Smooth muscle cell (in vitro differentiated cells): ENCODE results near the gene PALM3. TPM values are rescaled to one million over a fixed set of nuclear protein-coding genes. Genes with fewer than 3 reads are reported as not detected.
A peak's percentile ranks its signal among the peaks of the same experiment; 100 is the strongest.

ENCODE experiments used
- DNase-seq: peaks from one replicate; lab custom pipeline; 2025; ENCODE audit not compliant: unreplicated experiment; lab: John Stamatoyannopoulos, UW
- H2AFZ ChIP-seq: fragments of 200-600 bp; sonication (generic); 2 replicates; pipeline ENCODE4 v1.6.0; 2016; ENCODE audit warnings: antibody characterized with exemption, low read depth, mild to moderate bottlenecking
- H3F3A ChIP-seq: fragments of 200-600 bp; sonication (generic); 2 replicates; pipeline ENCODE4 v1.6.0; 2017; ENCODE audit warnings: antibody characterized with exemption, low read depth
- H3K27ac ChIP-seq: fragments of 200-600 bp; sonication (generic); 2 replicates; pipeline ENCODE4 v1.5.1; 2016; ENCODE audit warnings: low read depth, mild to moderate bottlenecking
- H3K27me3 ChIP-seq: fragments of 200-600 bp; sonication (generic); 2 replicates; pipeline ENCODE4 v1.6.1; 2016; ENCODE audit warnings: low read depth, mild to moderate bottlenecking
- H3K36me3 ChIP-seq: fragments of 200-600 bp; sonication (generic); 2 replicates; pipeline ENCODE4 v1.5.1; 2016; ENCODE audit warnings: low read depth
- H3K4me1 ChIP-seq: fragments of 200-600 bp; sonication (generic); 2 replicates; pipeline ENCODE4 v1.5.1; 2016; ENCODE audit warnings: low read depth
- H3K4me2 ChIP-seq: fragments of 200-600 bp; sonication (generic); 2 replicates; pipeline ENCODE4 v1.6.0; 2016; ENCODE audit warnings: mild to moderate bottlenecking
- H3K4me3 ChIP-seq: fragments of 200-600 bp; sonication (generic); 2 replicates; pipeline ENCODE4 v1.5.1; 2016; ENCODE audit warnings: mild to moderate bottlenecking
- H3K79me2 ChIP-seq: fragments of 200-600 bp; sonication (generic); 2 replicates; pipeline ENCODE4 v1.6.0; 2016; ENCODE audit warnings: low read depth, mild to moderate bottlenecking
- H3K9ac ChIP-seq: fragments of 200-600 bp; sonication (generic); 2 replicates; pipeline ENCODE4 v1.6.0; 2016; ENCODE audit warnings: low read depth
- H3K9me3 ChIP-seq: fragments of 200-600 bp; sonication (generic); replicated peaks from 2 replicates; pipeline ENCODE4 v1.5.1; 2016; ENCODE audit warnings: low read depth
- H4K20me1 ChIP-seq: fragments of 200-600 bp; sonication (generic); 2 replicates; pipeline ENCODE4 v1.6.0; 2016; ENCODE audit warnings: low read depth
- CTCF ChIP-seq: fragments of 200-600 bp; sonication (generic); IDR thresholded peaks from 2 replicates; pipeline ENCODE4 v1.5.1; 2017; ENCODE audit warnings: borderline replicate concordance, mild to moderate bottlenecking, antibody characterized with exemption; ENCODE audit not compliant: insufficient read depth, poor library complexity, severe bottlenecking
- WGBS: methylation state at CpG from one replicate; pipeline ENCODE4 v1.1.7; 2016; ENCODE audit warnings: low lambda C conversion rate; 5-methylcytosine and 5-hydroxymethylcytosine counted together
- polyA plus RNA-seq: library from polyadenylated mRNA; unstranded; fragments of >200 nt; fragmentation: Nextera tagmentation; extraction: Ambion mirVana; gene quantifications from 2 replicates; pipeline ENCODE4 v1.2.1, GENCODE V29; 2016
- total RNA-seq: library from RNA; depleted of rRNA; stranded (reverse); fragments of >200 nt; gene quantifications from 2 replicates; pipeline ENCODE4 v1.2.3, GENCODE V29; 2014

PALM3 gene
- total and polyA plus RNA-seq, 2 experiments from 2014 or later: 0.55 TPM; not detected in 1

GRCh38 chr19:14031719-14032480 is 30.0 kb downstream of the PALM3 start, which contains the start of gene IL27RA:
IL27RA (plus strand) TSS chr19:14031762; CDS start chr19:14031873, 111 bp downstream.
- H3K9ac ChIP-seq: no peak within 1 kb of the TSS

GRCh38 chr19:14030997-14031718 is 30.7 kb downstream of the PALM3 start:
- Histone ChIP-seq H3K4me2 (peak overlapping the region; percentile 97), H3K4me1 (peaks cover 9% of the 10 kb centered on the region), H3K9me3 (no peaks in the 10 kb centered on the region), H3K36me3 (no peaks in the 10 kb centered on the region), H3K4me3 (peak overlapping the region; percentile 71), H3K27me3 (no peaks in the 10 kb centered on the region), H3K27ac (no peak overlapping the region), H3F3A (no peaks in the 10 kb centered on the region), H4K20me1 (no peaks in the 10 kb centered on the region), H3K9ac (no peak overlapping the region), H3K79me2 (no peaks in the 10 kb centered on the region), H2AFZ (peak overlapping the region; percentile 99)
- 53% methylated on average over 11 of the region's 20 CpGs for WGBS
- no peak for DNase-seq
- TF ChIP-seq CTCF: no peak

More at GRCh38 chr19:14031719-14032480, 30.0 kb downstream of the PALM3 start, which contains the start of gene IL27RA:
- Histone ChIP-seq H2AFZ (peak within 1 kb of the TSS; percentile 99), H3K4me3 (peak within 1 kb of the TSS; percentile 71), H3K4me1 (peaks cover 9% of the 10 kb centered on the region), H3K27ac (no peak within 1 kb of the TSS), H3K4me2 (peak within 1 kb of the TSS; percentile 97), H3K79me2 (no peaks in the 10 kb centered on the region), H3K27me3 (no peaks in the 10 kb centered on the region), H3F3A (no peaks in the 10 kb centered on the region), H4K20me1 (no peaks in the 10 kb centered on the region), H3K36me3 (no peaks in the 10 kb centered on the region), H3K9me3 (no peaks in the 10 kb centered on the region)
- DNase-seq: peak; percentile 37
- TF ChIP-seq CTCF: peak; percentile 35
- WGBS: 1% methylated on average over 46 of the region's 63 CpGs

DNA sequence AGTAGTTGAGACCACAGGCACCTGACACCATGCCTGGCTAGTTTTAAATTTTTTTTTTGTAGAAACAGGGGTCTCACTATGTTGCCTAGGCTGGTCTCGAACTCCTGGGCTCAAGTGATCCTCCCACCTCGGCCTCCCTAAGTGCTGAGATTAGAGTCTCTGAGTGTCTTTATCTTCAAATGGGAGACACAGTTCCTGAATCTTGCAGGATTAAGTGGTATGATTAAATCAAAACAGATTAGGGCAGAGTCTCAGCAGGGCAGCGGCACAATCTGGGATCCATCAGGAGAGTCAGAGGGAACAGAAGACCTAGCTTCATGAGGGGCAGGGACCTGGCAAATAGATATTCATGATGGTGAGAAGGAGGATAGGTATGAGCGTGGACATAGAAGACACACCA is 33.0 kb downstream of the PALM3 start:
- 79% methylated on average over 4 of the region's 4 CpGs for WGBS
- DNase-seq: no peak
- H3K27me3 ChIP-seq: no peaks in the 10 kb centered on the region

More for the DNA sequence above, 33.0 kb downstream of the PALM3 start:
- Histone ChIP-seq H3K27ac (no peak overlapping the region), H3K4me1 (peaks cover 9% of the 10 kb centered on the region), H3K9ac (no peak overlapping the region), H3K4me3 (no peak overlapping the region), H3F3A (no peaks in the 10 kb centered on the region), H4K20me1 (no peaks in the 10 kb centered on the region), H3K79me2 (no peaks in the 10 kb centered on the region), H3K4me2 (no peak overlapping the region), H2AFZ (no peak overlapping the region), H3K36me3 (no peaks in the 10 kb centered on the region), H3K9me3 (no peaks in the 10 kb centered on the region)
- TF ChIP-seq CTCF: no peak
